Activated CD4-positive, CD25-positive, alpha-beta regulatory T cell treated with anti-CD3 and anti-CD28 coated beads, Interleukin-2, amount 50 U/mL, for 16 hours (primary cell): Measurements from ENCODE around the gene ARHGEF40.

Experiments used
- DNase-seq: peaks from one replicate; pipeline ENCODE4 v3.0.0-alpha.2; 2020; ENCODE audit warnings: low read depth, low spot score

ARHGEF40 gene

DNA sequence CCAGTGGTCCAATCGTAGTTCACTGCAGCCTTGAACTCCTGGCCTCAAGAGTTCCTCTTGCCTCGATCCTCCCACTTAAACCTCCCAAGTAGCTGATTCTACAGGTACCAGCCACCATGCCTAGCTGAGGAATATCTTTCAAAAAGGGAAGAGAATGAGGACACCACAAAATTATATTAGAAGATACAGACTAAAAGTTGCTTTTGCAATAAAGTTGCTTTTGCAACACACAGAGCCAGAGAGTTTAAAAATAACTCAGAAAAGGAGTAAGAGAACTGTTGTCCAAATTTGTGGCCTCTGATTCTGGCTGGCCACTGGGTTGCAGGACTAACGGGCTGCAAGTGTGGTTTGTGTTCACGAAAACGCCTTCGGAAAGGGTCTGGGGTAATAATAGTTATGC is 50.6 kb downstream of the ARHGEF40 start:
- no peak for DNase-seq

DNA sequence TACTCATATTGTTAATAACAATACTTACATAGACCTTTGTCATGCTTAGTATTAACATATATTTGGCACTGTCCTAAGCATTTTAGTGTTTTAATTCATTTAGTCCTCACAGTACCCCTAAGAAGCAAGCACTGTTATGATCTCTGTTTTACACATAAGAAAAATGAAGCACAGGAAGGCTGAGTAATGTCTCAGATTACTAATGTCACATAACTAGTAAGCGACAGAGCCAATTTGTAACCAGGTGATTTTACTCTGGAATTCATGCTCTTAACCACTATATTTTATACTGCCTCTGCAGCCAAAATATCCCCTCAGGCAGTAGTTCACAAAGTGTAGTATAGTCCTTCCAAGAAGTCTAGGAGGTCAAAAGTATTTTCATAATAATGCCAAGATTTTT is 51.0 kb downstream of the ARHGEF40 start:
- no peak for DNase-seq

DNA sequence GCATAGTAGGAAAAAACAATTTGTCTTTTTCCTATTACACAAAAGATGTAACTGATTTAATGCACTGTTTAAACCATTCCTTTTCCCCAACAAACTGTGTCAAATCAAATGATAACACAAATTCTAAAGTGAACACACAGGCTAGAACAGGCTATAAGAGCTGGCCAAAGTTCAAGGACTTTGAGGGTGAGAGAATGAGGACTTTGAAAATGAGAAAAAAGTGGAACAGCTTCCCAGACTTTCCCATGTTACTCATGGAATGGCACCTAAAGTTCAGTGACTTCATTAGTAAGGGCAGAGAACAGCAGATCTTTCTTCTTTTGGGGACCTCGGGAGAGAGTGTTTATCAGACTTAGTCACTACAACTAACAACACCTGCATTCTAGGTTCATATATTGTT is 53.3 kb downstream of the ARHGEF40 start:
- no peak for DNase-seq

DNA sequence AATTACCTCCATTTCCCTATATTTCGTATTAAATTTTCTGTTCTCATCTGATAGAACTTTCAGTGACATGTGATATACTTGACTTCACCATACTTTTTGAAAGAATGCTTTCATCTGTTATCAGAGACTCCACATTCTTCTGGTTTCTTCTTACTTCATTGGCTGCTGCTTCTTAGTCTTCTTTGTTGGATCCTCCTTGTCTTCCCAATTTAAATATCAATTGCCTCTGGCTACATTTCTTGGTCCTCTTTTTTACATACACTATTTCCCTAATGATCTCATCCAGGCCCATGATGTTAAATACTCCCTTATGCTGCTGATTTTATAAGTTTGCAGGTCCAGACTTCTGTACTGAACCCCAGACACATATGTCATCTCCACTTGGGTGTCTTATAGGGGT is 63.8 kb downstream of the ARHGEF40 start:
- no peak for DNase-seq

DNA sequence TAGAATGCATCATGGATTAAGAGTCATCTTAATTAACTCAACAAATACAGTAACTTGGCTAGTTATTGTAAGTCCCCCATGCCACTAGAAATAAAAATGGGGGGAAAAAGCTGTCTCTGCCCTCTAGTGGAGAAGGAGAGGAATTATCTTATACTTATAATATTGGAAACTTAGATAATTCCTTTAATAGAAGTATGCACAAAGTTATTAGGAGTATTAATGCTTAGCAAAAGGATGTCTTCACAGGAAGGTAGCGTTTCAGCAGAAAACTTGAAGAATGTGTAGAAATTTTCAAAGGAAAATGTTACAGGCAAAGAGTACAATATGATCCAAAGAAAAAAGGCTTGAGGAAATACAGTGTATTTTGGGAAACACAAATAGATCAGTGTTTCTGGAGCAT is 65.9 kb downstream of the ARHGEF40 start:
- no peak for DNase-seq
